ENCODE data around the gene PIK3CD. TPM values are rescaled to one million over a fixed set of nuclear protein-coding genes. Genes with fewer than 3 reads are reported as not detected.

Gene PIK3CD
- total and polyA plus RNA-seq, 10 of the 15 experiments (the other 5 are each of a cell fraction or from before 2014, with no cell fraction given) = 7.0 to 101 (median 51.1) TPM

GRCh38 chr1:9717193-9718005 lies 65.9 kb downstream of the PIK3CD start (continued):
- TF ChIP-seq E2F8 (IDR thresholded peaks at IDR 0.05; ENCODE audit: low read depth, partially characterized antibody) = no peak
- TF ChIP-seq ZNF687 (IDR thresholded peaks at IDR 0.05) = peak; percentile 90
